Caco-2 (cell line): ENCODE measurements around the gene SMPX. TPM values are rescaled to one million over a fixed set of nuclear protein-coding genes. Genes with fewer than 3 reads are reported as not detected.

Experiments used
- BruUV-seq: library from RNA; stranded (reverse); fragments of 400-500 nt; replicated peaks from 2 replicates; lab custom pipeline; 2021; lab: Mats Ljungman, UMichigan
- CTCF ChIA-PET: fragments of 300-600 bp; sonication (Branson Sonifier 250); formaldehyde crosslinking; loops from one replicate; lab custom pipeline; 2022; ENCODE audit warnings: antibody characterized with exemption; lab: Charles Lee
- POLR2A ChIA-PET: fragments of 300-600 bp; sonication (Branson Sonifier 250); formaldehyde crosslinking; loops from one replicate; lab custom pipeline; 2022; ENCODE audit warnings: antibody characterized with exemption; lab: Charles Lee
- DNase-seq, 2 experiments: peaks; one replicate each; pipeline versions ENCODE4 v3.0.0 to v3.0.0-alpha.2; 2020 to 2022
- H3K27me3 ChIP-seq: replicated peaks from 2 replicates; pipeline ENCODE4 v1.6.0; 2011; ENCODE audit warnings: low read length; ENCODE audit not compliant: control insufficient read depth, insufficient read depth
- H3K36me3 ChIP-seq: 2 replicates; pipeline ENCODE4 v1.5.1; 2011; ENCODE audit warnings: low read length; ENCODE audit not compliant: control insufficient read depth, insufficient read depth
- H3K4me1 ChIP-seq: fragments of 250-450 bp; sonication (Bioruptor Pico); 2 replicates; pipeline ENCODE4 v1.5.1; 2020; ENCODE audit warnings: mild to moderate bottlenecking
- H3K4me3 ChIP-seq: 2 replicates; pipeline ENCODE4 v1.5.1; 2011; ENCODE audit warnings: low read depth, mild to moderate bottlenecking, control low read depth, low read length
- H3K9me3 ChIP-seq: fragments of 250-450 bp; sonication (Bioruptor Pico); 2 replicates; pipeline ENCODE4 v1.5.1; 2020; ENCODE audit warnings: mild to moderate bottlenecking, moderate library complexity
- H3K27ac Mint-ChIP-seq: one replicate; pipeline ENCODE4 v1.8.0; 2022; ENCODE audit warnings: mixed read lengths; ENCODE audit not compliant: unreplicated experiment
- H3K27me3 Mint-ChIP-seq: one replicate; pipeline ENCODE4 v1.8.0; 2022; ENCODE audit warnings: mixed read lengths; ENCODE audit not compliant: insufficient read depth, unreplicated experiment
- H3K36me3 Mint-ChIP-seq: one replicate; pipeline ENCODE4 v1.8.0; 2022; ENCODE audit warnings: mild to moderate bottlenecking, mixed read lengths; ENCODE audit not compliant: insufficient read depth, unreplicated experiment
- H3K4me1 Mint-ChIP-seq: one replicate; pipeline ENCODE4 v1.8.0; 2022; ENCODE audit warnings: low read depth, mixed read lengths; ENCODE audit not compliant: unreplicated experiment
- H3K4me3 Mint-ChIP-seq: one replicate; pipeline ENCODE4 v1.8.0; 2022; ENCODE audit warnings: mild to moderate bottlenecking, moderate library complexity, mixed read lengths; ENCODE audit not compliant: unreplicated experiment
- H3K9me3 Mint-ChIP-seq: one replicate; pipeline ENCODE4 v1.8.0; 2022; ENCODE audit warnings: mixed read lengths; ENCODE audit not compliant: unreplicated experiment
- intact Hi-C: fragments of 100-400 bp; cut with micrococcal nuclease; formaldehyde crosslinking; loops from one replicate; pipeline ENCODE4 v1.10.0; 2022; ENCODE audit not compliant: unreplicated experiment
- total RNA-seq: library from RNA; stranded (reverse); gene quantifications from 2 replicates; pipeline ENCODE4 v1.2.3, GENCODE V29; 2022
- TF ChIP-seq, protein P1 (sequence below), 2 experiments: fragments of 200-600 bp in 1 of 2; IDR thresholded peaks; 1 replicate in 1 of 2; 2 replicates in 1 of 2; pipeline versions ENCODE4 v1.5.1 to v1.8.0; 2011 to 2022; ENCODE audit warnings: antibody characterized with exemption in 1 of 2, control low read depth in 1 of 2, inconsistent platforms in 1 of 2, low read depth in 1 of 2, low read length in 1 of 2, mild to moderate bottlenecking in 1 of 2, moderate library complexity in 1 of 2; ENCODE audit not compliant: insufficient read depth in 1 of 2, severe bottlenecking in 1 of 2, unreplicated experiment in 1 of 2

SMPX gene
- total RNA-seq, 1 experiment from 2014 or later = 2.9 TPM

- H3K27me3 Mint-ChIP-seq = no peaks in the 10 kb centered on the region
- no peaks in the 10 kb centered on the region for H3K36me3 ChIP-seq
- POLR2A ChIA-PET = no interaction called here
- no TSS peak for BruUV-seq
- CTCF ChIA-PET = interaction anchor here (0.6 to 1.9 kb wide), 10 partner anchors 9 to 1199 kb away, joined by 3 to 16 read pairs (median 4); no protein-coding TSS in a partner anchor
- no peaks in the 10 kb centered on the region for H3K9me3 ChIP-seq
- DNase-seq = peak; percentile 37 to 44
- H3K9me3 Mint-ChIP-seq = no peaks in the 10 kb centered on the region
- no peak overlapping the region for H3K4me3 ChIP-seq
- TF ChIP-seq, protein P1, sequence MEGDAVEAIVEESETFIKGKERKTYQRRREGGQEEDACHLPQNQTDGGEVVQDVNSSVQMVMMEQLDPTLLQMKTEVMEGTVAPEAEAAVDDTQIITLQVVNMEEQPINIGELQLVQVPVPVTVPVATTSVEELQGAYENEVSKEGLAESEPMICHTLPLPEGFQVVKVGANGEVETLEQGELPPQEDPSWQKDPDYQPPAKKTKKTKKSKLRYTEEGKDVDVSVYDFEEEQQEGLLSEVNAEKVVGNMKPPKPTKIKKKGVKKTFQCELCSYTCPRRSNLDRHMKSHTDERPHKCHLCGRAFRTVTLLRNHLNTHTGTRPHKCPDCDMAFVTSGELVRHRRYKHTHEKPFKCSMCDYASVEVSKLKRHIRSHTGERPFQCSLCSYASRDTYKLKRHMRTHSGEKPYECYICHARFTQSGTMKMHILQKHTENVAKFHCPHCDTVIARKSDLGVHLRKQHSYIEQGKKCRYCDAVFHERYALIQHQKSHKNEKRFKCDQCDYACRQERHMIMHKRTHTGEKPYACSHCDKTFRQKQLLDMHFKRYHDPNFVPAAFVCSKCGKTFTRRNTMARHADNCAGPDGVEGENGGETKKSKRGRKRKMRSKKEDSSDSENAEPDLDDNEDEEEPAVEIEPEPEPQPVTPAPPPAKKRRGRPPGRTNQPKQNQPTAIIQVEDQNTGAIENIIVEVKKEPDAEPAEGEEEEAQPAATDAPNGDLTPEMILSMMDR (IDR thresholded peaks at IDR 0.05; ENCODE audit: insufficient read depth in 1 of 2, low read depth in 1 of 2, low read length in 1 of 2, severe bottlenecking in 1 of 2, unreplicated experiment in 1 of 2) = peak; percentile 46 to 52
- intact Hi-C loops = loop anchor here (1.0 to 5.0 kb wide), 3 partner anchors 48 to 1195 kb away; no protein-coding TSS in a partner anchor
- no peak overlapping the region for H3K27ac Mint-ChIP-seq
- no peak overlapping the region for H3K4me3 Mint-ChIP-seq
- peaks cover 26% of the 10 kb centered on the region for H3K4me1 ChIP-seq
- no peaks in the 10 kb centered on the region for H3K4me1 Mint-ChIP-seq
- no peaks in the 10 kb centered on the region for H3K27me3 ChIP-seq
- no peaks in the 10 kb centered on the region for H3K36me3 Mint-ChIP-seq
Measured at GRCh38 chrX:21725496-21725895, 32.4 kb downstream of the SMPX start.

GRCh38 chrX:21723814-21724213 is 34.1 kb downstream of the SMPX start:
- Mint-ChIP-seq H3K9me3 (no peaks in the 10 kb centered on the region), H3K4me3 (no peak overlapping the region), H3K27me3 (no peaks in the 10 kb centered on the region), H3K36me3 (no peaks in the 10 kb centered on the region), H3K27ac (no peak overlapping the region), H3K4me1 (no peaks in the 10 kb centered on the region)
- DNase-seq = no peak
- Histone ChIP-seq H3K36me3 (no peaks in the 10 kb centered on the region), H3K4me3 (no peak overlapping the region), H3K4me1 (peaks cover 26% of the 10 kb centered on the region), H3K9me3 (no peaks in the 10 kb centered on the region), H3K27me3 (no peaks in the 10 kb centered on the region)
- intact Hi-C loops = no loop called here
- ChIA-PET POLR2A (no interaction called here), CTCF (no interaction called here)
- BruUV-seq = no TSS peak
- TF ChIP-seq, protein P1 (IDR thresholded peaks at IDR 0.05; ENCODE audit: insufficient read depth in 1 of 2, low read depth in 1 of 2, low read length in 1 of 2, severe bottlenecking in 1 of 2, unreplicated experiment in 1 of 2) = no peak

DNA sequence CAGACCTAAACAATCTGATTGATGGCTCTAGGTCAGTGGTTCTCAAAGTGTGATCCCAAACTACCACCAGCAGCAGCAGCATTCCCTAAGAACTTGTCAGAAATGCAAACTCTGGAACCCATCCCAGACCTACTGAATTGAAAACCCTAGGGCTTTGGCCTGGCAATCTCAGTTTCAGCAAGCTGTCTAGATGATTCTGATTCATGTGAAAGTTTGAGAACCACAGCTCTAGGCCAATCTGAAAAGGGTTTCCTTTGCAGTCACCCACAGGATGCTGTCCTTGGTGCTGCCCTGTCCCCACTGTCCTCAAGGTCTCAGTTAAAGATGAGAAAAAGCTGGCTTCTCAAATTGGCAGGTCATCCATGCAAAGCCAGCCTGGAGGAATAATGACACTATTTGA is 34.8 kb downstream of the SMPX start:
- ChIA-PET CTCF (no interaction called here), POLR2A (no interaction called here)
- TF ChIP-seq, protein P1 (IDR thresholded peaks at IDR 0.05; ENCODE audit: insufficient read depth in 1 of 2, low read depth in 1 of 2, low read length in 1 of 2, severe bottlenecking in 1 of 2, unreplicated experiment in 1 of 2) = no peak
- peak; percentile 31 to 38 for DNase-seq
- Mint-ChIP-seq H3K36me3 (no peaks in the 10 kb centered on the region), H3K27me3 (no peaks in the 10 kb centered on the region), H3K4me3 (no peak overlapping the region), H3K4me1 (no peaks in the 10 kb centered on the region), H3K27ac (no peak overlapping the region), H3K9me3 (no peaks in the 10 kb centered on the region)
- intact Hi-C loops = no loop called here
- Histone ChIP-seq H3K36me3 (no peaks in the 10 kb centered on the region), H3K27me3 (no peaks in the 10 kb centered on the region), H3K9me3 (no peaks in the 10 kb centered on the region), H3K4me3 (no peak overlapping the region), H3K4me1 (peaks cover 21% of the 10 kb centered on the region)
- no TSS peak for BruUV-seq
